ENCODE results near the gene LILRB3. TPM values are rescaled to one million over a fixed set of nuclear protein-coding genes. Genes with fewer than 3 reads are reported as not detected.
"Not testable (repeated sequence)": the region's sequence is repeated elsewhere in the genome, so short reads cannot be mapped to it uniquely, and the experiment has no call there.

Gene LILRB3
- total RNA-seq, 1 donor, result not detected

DNA sequence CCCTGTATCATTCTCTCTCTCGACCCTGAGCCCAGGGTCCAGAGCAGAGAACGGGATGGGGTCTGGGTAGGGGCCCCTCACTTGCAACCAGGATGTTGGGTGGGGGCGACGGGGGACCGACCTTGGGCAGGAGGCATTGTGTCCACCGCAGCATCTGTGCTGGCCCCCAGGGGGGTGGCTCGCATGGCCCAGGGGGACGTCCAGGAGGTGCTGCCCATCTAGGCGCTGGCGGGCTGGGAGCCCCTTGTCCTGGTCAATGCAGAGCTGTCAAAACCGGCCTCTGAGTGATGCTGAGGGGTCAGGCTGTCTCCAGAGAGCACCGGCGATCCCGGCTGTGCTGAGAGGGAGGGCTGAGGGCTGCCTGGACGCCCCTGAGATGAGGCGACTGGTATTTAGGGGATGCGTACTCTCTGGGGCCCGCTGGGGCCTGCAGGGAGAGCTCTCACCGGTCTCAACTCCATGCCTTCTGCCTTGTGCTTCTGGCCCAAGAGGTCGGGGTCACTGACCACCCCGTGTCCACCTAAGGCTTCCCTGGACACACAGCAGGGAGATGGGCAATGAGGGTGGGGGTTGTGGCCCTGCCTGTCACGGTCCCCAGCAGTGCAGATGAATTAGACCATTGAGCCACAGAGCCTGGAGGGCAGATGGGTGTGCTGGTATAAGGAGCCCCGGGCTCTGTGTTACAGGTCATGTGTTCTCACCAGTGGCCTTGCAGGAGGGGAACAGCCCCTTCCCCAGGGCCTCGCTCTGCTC is 13.6 kb downstream of the LILRB3 start:
- no peak for TF ChIP-seq CTCF (IDR thresholded peaks at IDR 0.05; ENCODE audit: insufficient read depth, low read length)
- DNase-seq (ENCODE audit: low read depth), result no peak
- H3K4me3 ChIP-seq (ENCODE audit: low read depth, low read length), result no peak overlapping the region

DNA sequence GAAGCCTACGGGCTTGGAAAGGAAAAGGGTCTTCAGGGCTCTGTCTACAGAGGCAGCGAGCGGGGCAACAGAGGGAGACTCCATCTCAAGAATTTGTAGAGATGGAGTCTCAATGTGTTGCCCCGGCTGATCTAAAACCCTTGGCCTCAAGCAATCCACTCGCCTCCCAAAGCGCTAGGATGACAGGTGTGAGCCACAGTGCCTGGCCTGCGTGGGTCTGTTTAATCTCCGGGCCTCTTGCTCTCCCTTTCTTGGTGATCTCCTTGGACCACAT is 14.1 kb downstream of the LILRB3 start:
- no peak overlapping the region for H3K4me3 ChIP-seq (ENCODE audit: low read depth, low read length)
- TF ChIP-seq CTCF (IDR thresholded peaks at IDR 0.05; ENCODE audit: insufficient read depth, low read length), result no peak
- peak; percentile 22 for DNase-seq (ENCODE audit: low read depth)

DNA sequence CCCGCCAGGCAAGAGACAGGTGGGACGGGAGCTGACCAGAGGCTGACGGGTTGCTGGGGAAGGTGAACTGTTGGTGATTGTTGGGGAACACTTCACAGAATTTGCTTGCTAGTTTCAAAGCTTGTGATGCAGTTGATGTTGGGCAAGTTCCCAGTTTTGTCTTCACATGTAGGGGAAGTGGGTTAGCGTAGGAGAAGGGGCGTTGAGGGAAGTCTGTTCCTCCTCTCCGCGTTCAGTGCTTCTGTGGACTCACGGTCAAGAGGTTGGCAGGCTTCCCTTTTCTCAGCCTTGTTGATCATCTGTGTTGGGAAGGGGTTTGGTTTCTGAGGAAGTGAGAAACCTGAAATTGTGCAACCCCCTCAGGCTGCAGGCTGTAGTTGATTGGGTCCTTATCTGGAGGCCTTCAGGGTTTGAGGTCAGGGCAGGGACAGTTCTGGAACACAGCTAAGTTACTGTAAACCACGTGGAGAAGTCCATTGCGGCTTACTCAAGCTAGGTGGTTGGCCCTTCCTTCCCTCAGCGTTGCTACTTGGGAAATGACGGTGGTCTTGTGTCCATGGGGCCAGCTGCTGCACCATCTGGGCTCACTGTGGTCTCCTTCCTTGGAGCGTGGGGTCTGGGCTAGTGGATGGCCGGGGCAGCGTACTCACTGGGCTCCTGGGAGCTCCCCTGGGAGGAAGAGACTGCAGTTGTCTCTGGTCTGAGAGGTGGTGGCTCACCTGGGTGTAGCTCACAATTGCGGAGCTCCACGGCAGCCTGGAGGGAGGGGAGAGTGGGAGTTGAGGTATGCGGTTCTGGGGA is 14.6 kb downstream of the LILRB3 start:
- DNase-seq (ENCODE audit: low read depth), result peak; percentile 88
- TF ChIP-seq CTCF (IDR thresholded peaks at IDR 0.05; ENCODE audit: insufficient read depth, low read length), result no peak
- H3K4me3 ChIP-seq (ENCODE audit: low read depth, low read length), result no peak overlapping the region

- H3K4me3 ChIP-seq (ENCODE audit: low read depth, low read length), result no peak overlapping the region
- DNase-seq (ENCODE audit: low read depth), result no peak
- TF ChIP-seq CTCF (IDR thresholded peaks at IDR 0.05; ENCODE audit: insufficient read depth, low read length), result no peak
Measured at GRCh38 chr19:54207676-54207982, 15.2 kb downstream of the LILRB3 start.

DNA sequence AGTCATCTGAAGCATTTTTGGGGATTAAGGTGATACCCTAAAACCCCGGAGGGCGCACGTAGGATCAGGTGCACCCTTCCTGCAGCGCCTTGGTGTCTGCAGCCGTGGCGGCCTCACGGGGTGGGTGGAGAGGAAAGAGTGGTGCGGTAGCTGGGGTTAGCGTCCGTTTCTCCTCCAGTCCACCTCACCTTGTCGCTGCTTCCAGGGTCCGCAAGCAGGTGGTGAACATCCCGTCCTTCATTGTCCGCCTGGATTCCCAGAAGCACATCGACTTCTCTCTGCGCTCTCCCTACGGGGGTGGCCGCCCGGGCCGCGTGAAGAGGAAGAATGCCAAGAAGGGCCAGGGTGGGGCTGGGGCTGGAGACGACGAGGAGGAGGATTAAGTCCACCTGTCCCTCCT is 15.6 kb downstream of the LILRB3 start:
- not testable (repeated sequence) for H3K4me3 ChIP-seq (ENCODE audit: low read depth, low read length); DNase-seq (ENCODE audit: low read depth)

- TF ChIP-seq CTCF (IDR thresholded peaks at IDR 0.05; ENCODE audit: insufficient read depth, low read length), result no peak
- DNase-seq (ENCODE audit: low read depth), result no peak
- no peak overlapping the region for H3K4me3 ChIP-seq (ENCODE audit: low read depth, low read length)
Measured at GRCh38 chr19:54206831-54207177, 16.0 kb downstream of the LILRB3 start.

DNA sequence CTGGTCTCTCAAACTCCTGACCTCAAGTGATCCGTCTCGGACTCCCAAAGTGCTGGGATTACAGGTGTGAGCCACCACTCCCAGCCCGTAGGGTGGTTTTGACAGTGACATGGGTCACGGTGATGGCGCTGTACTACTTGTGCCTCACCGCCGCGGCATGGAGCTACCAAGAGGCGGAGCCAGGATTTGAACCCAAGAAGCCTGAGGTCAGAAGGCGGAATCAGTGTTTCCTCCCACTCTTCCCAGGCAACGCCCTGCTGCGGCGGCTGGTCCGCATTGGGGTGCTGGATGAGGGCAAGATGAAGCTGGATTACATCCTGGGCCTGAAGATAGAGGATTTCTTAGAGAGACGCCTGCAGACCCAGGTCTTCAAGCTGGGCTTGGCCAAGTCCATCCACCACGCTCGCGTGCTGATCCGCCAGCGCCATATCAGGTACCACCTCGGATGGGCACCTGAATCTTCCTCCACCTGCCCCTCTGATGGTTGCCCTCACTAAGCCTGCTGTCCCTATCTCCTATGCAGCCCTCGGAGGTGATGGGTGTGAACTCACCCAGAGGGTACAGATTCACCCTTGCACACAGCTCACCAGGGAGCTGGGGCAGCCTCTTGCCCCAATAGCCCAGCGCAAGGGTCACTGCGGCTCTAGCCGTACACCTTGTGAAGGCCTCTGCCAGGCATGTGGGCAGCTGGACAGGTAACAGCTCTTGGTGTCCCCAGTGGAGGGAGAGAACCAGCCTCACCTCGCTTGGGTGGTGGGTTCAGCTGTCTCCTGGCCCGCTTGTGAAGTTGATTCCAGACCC is 16.6 kb downstream of the LILRB3 start:
- no peak for DNase-seq (ENCODE audit: low read depth)
- TF ChIP-seq CTCF (IDR thresholded peaks at IDR 0.05; ENCODE audit: insufficient read depth, low read length), result no peak
- H3K4me3 ChIP-seq (ENCODE audit: low read depth, low read length), result no peak overlapping the region
